Peyer's patch (tissue), 4 donors: ENCODE measurements around the gene SEC14L3. TPM values are rescaled to one million over a fixed set of nuclear protein-coding genes. Genes with fewer than 3 reads are reported as not detected.

Experiments
- DNase-seq, 3 donors: peaks; one replicate each; pipeline ENCODE4 v3.0.0-alpha.2; 2017 to 2019
- H3K27ac ChIP-seq, 4 donors: fragments of 200-600 bp; sonication (generic); one replicate each; pipeline ENCODE4 v1.5.1; 2016 to 2019
- H3K27me3 ChIP-seq, 2 donors: fragments of 200-600 bp; sonication (generic); one replicate each; pipeline ENCODE4 v1.5.1; 2019
- H3K36me3 ChIP-seq, 3 donors: fragments of 200-600 bp; sonication (generic); one replicate each; pipeline ENCODE4 v1.5.1; 2016 to 2019
- H3K4me1 ChIP-seq, 4 donors: fragments of 200-600 bp; sonication (generic); one replicate each; pipeline ENCODE4 v1.5.1; 2016 to 2019
- H3K4me3 ChIP-seq, 4 donors: fragments of 200-600 bp; sonication (generic); 1 replicate in 3 of 4; 2 replicates in 1 of 4; pipeline ENCODE4 v1.5.1; 2016 to 2019; ENCODE audit warnings: mild to moderate bottlenecking in 1 of 4
- H3K9me3 ChIP-seq, 4 donors: fragments of 200-600 bp; sonication (generic); one replicate each; pipeline ENCODE4 v1.5.1; 2016 to 2019; ENCODE audit warnings: mild to moderate bottlenecking in 1 of 4
- POLR2A ChIP-seq, 2 donors: fragments of 450-650 bp; IDR thresholded peaks; one replicate each; pipeline ENCODE4 v1.5.1; 2017; ENCODE audit warnings: antibody characterized with exemption in 2 of 2, mild to moderate bottlenecking in 2 of 2, moderate library complexity in 2 of 2
- total RNA-seq, 4 donors: library from RNA; depleted of rRNA; stranded (reverse); fragments of >200 nt; gene quantifications; one replicate each; pipeline ENCODE4 v1.1.0, GENCODE V29; 2016
- TF ChIP-seq, protein P1 (sequence below), 6 experiments: fragments of 450-650 bp in 4 of 6; fragments of 200-600 bp in 2 of 6; sonication (generic) in 1 of 6; IDR thresholded peaks; one replicate each; pipeline ENCODE4 v1.5.1; 2017 to 2019; ENCODE audit warnings: antibody characterized with exemption in 6 of 6, mild to moderate bottlenecking in 3 of 6, moderate library complexity in 1 of 6

SEC14L3 gene
- not detected for total RNA-seq

DNA sequence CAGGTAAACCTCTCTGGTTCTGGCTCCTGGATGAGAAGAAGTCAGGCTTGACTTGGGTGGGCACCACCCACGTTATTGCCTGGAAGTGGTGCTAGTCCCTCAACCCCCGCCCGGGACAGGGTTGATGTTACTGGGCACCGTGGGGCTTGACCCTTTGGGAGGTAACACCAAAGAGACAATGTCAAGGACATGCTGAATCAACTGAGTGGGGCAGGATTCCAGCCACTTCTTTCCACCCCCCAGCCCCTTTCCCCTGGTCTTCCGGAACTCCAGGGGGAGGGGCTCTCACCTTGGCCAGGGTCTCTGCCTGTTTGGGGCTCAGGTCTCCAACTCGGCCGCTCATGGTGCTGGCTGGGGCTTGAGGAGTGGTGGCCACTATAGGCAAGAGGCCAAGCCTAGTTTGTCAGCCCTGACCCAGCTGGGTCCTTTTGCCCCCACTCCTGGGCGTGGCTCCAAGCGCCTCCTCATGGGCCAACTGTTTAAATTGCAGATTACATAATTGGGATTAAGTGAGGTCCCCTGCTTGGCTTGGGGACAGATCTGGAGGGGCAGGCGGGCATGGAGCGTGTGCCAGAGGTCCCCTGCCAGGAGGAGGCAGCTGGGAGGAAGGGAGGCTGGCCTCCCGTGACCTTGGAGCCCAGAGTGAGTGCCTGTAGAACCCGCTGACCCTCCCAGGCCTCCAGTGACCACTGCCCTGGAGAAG, at the start of gene SEC14L3:
Gene SEC14L3 (minus strand): TSS at position 402 of the 703 bp plus-strand sequence. CDS start 59 bp downstream, at position 343.
- H3K27ac ChIP-seq, result no peak within 1 kb of the TSS
- no peak within 1 kb of the TSS for H3K4me3 ChIP-seq
- H3K9me3 ChIP-seq, result no peaks in the 10 kb centered on the region
- no peak for TF ChIP-seq POLR2A (IDR thresholded peaks at IDR 0.05)
- TF ChIP-seq, protein P1, sequence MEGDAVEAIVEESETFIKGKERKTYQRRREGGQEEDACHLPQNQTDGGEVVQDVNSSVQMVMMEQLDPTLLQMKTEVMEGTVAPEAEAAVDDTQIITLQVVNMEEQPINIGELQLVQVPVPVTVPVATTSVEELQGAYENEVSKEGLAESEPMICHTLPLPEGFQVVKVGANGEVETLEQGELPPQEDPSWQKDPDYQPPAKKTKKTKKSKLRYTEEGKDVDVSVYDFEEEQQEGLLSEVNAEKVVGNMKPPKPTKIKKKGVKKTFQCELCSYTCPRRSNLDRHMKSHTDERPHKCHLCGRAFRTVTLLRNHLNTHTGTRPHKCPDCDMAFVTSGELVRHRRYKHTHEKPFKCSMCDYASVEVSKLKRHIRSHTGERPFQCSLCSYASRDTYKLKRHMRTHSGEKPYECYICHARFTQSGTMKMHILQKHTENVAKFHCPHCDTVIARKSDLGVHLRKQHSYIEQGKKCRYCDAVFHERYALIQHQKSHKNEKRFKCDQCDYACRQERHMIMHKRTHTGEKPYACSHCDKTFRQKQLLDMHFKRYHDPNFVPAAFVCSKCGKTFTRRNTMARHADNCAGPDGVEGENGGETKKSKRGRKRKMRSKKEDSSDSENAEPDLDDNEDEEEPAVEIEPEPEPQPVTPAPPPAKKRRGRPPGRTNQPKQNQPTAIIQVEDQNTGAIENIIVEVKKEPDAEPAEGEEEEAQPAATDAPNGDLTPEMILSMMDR (IDR thresholded peaks at IDR 0.05), result no peak
- no peaks in the 10 kb centered on the region for H3K4me1 ChIP-seq
- no peaks in the 10 kb centered on the region for H3K27me3 ChIP-seq
- no peak for DNase-seq
- no peaks in the 10 kb centered on the region for H3K36me3 ChIP-seq

DNA sequence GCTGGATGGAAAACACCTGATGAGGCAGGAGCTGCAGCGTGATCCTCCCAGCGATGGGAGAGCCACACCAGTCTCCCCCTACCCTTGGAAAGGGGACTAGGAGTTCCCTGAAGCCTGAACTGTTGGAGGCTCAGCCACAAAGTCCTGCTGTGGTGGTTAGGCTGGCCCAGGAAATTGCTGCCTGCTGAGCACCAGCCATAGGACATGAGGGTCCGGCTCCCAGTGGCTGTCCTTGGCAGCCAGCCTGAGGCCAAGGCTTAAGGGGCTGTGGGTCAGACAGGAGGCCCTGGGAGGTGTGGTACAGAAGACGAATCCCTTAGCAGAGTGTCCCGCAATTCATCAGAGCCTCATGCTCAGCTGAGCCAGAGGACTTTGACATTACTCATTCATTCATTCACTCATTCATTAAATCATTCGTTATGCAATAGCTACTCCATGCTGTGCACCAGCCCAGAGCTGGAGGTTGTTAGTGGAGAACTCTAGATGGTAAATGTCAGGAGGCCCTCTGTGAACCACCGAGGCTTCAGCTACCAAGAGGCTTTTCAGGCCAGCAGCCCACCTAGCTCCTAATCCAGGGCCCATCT, 48.1 kb upstream of the SEC14L3 start:
- Histone ChIP-seq H3K36me3 (no peaks in the 10 kb centered on the region), H3K27me3 (no peaks in the 10 kb centered on the region), H3K9me3 (no peaks in the 10 kb centered on the region), H3K27ac (no peak overlapping the region), H3K4me1 (no peaks in the 10 kb centered on the region), H3K4me3 (no peak overlapping the region)
- TF ChIP-seq POLR2A (IDR thresholded peaks at IDR 0.05), result no peak
- TF ChIP-seq, protein P1 (IDR thresholded peaks at IDR 0.05), result no peak
- DNase-seq, result no peak

DNA sequence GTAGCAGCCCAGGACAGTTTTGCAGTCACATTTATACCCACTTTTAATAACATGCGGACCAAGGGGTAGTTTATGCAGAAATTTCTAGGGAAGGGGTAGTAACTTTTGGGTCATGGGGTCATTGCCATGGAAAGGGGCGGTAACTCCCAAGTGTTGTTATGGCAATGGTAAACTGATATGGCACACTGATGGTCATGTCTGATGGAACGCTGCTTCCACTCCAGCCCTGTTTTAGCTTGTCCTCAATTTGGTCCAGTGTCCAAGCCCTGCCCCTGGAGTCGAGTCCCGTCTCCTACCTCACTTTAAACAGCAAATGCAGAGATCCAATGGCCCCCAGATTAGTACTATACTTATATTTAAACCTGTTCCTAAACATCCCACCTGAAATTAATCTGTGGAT, 44.9 kb upstream of the SEC14L3 start:
- H3K27ac ChIP-seq, result no peak overlapping the region
- no peak overlapping the region for H3K4me3 ChIP-seq
- no peaks in the 10 kb centered on the region for H3K9me3 ChIP-seq
- no peaks in the 10 kb centered on the region for H3K4me1 ChIP-seq
- no peak for TF ChIP-seq POLR2A (IDR thresholded peaks at IDR 0.05)
- TF ChIP-seq, protein P1 (IDR thresholded peaks at IDR 0.05), result no peak
- DNase-seq, result no peak
- no peaks in the 10 kb centered on the region for H3K36me3 ChIP-seq
- no peaks in the 10 kb centered on the region for H3K27me3 ChIP-seq

DNA sequence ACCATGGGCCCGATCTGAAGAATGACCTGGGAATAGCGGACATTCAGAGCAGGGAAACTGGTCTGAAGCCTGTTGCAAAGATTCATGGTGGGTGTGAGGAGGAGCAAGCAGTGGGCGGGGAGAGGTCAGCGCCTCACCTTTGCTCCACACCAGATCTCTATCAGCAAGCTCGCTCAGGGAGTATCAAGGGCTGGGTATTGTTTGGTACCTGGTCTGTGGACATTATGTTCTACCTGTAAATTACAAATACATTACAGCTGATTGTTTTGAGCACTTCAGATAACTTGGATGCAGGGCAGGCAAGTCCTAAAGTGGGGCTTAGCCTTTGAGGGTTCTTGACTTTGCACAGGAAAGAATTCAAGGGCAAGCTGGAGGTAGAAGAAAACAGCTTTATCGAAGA, 44.5 kb upstream of the SEC14L3 start:
- Histone ChIP-seq H3K27ac (no peak overlapping the region), H3K36me3 (no peaks in the 10 kb centered on the region), H3K27me3 (no peaks in the 10 kb centered on the region), H3K9me3 (no peaks in the 10 kb centered on the region), H3K4me1 (no peaks in the 10 kb centered on the region), H3K4me3 (no peak overlapping the region)
- TF ChIP-seq, protein P1 (IDR thresholded peaks at IDR 0.05), result no peak
- TF ChIP-seq POLR2A (IDR thresholded peaks at IDR 0.05), result no peak
- DNase-seq, result no peak

DNA sequence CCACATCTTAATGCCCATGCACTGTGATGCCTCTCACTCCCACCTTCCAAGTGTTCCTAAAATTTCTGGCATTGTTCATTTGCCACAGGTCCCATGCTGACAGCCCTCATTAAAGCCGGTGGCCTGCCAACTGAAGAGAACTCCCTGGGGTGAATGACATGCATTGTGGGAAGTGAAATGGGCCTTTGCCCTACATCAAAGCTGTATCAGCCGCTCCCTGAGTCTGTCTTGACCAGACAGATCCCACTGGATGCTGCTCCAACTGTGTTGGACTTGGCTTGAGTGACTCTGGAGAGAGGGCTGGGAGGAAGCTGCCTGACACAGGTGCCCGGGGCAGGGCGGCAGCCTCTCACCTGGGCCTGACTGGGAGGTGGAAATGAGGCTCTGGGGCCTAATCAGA, 42.4 kb upstream of the SEC14L3 start:
- DNase-seq, result no peak
- no peak overlapping the region for H3K4me3 ChIP-seq
- no peaks in the 10 kb centered on the region for H3K4me1 ChIP-seq
- H3K36me3 ChIP-seq, result no peaks in the 10 kb centered on the region
- H3K9me3 ChIP-seq, result no peaks in the 10 kb centered on the region
- H3K27me3 ChIP-seq, result no peaks in the 10 kb centered on the region
- no peak for TF ChIP-seq POLR2A (IDR thresholded peaks at IDR 0.05)
- TF ChIP-seq, protein P1 (IDR thresholded peaks at IDR 0.05), result no peak
- H3K27ac ChIP-seq, result no peak overlapping the region
